PC-9 (cell line): ENCODE data around the gene ZNF275.

ENCODE experiments used
- CTCF ChIP-seq: fragments of 200-600 bp; sonication (generic); conservative IDR thresholded peaks from 2 replicates; pipeline ENCODE4 v1.6.1; 2017; ENCODE audit warnings: mixed run types, antibody characterized with exemption, mild to moderate bottlenecking, moderate library complexity
- EZH2 ChIP-seq: fragments of 200-600 bp; sonication (generic); IDR thresholded peaks from 2 replicates; pipeline ENCODE4 v1.8.0; 2017; ENCODE audit warnings: antibody characterized with exemption, low read depth

GRCh38 chrX:153386097-153386496 lies 52.1 kb downstream of the ZNF275 start:
- TF ChIP-seq CTCF (no peak), EZH2 (no peak)
